ENCODE data around the gene STAP2. TPM values are rescaled to one million over a fixed set of nuclear protein-coding genes. Genes with fewer than 3 reads are reported as not detected.

Gene STAP2
- total and polyA plus RNA-seq, 10 of the 15 experiments (the other 5 are each of a cell fraction or from before 2014, with no cell fraction given) = 0.84 to 22.4 (median 15.2) TPM

DNA sequence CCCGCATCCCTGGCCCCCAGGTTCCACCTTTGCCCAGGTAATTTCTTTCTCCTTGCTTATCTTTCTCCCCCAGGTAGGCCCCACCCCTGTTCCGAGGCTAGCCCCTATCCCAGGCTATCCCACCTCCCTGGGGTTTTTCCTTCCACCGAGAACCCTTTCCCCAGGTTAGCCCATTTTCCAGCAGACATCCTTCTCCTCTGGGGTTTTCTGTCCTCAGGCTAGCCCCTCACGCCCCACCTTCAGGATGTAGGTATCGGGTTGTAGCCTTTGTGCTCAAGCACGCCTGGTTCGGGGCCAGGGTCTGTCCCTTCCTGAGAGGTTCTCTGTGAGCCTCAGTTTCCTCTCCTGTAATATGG, 33.4 kb downstream of the STAP2 start:
- no peak overlapping the region for H3K4me3 ChIP-seq
- TF ChIP-seq, protein P1, sequence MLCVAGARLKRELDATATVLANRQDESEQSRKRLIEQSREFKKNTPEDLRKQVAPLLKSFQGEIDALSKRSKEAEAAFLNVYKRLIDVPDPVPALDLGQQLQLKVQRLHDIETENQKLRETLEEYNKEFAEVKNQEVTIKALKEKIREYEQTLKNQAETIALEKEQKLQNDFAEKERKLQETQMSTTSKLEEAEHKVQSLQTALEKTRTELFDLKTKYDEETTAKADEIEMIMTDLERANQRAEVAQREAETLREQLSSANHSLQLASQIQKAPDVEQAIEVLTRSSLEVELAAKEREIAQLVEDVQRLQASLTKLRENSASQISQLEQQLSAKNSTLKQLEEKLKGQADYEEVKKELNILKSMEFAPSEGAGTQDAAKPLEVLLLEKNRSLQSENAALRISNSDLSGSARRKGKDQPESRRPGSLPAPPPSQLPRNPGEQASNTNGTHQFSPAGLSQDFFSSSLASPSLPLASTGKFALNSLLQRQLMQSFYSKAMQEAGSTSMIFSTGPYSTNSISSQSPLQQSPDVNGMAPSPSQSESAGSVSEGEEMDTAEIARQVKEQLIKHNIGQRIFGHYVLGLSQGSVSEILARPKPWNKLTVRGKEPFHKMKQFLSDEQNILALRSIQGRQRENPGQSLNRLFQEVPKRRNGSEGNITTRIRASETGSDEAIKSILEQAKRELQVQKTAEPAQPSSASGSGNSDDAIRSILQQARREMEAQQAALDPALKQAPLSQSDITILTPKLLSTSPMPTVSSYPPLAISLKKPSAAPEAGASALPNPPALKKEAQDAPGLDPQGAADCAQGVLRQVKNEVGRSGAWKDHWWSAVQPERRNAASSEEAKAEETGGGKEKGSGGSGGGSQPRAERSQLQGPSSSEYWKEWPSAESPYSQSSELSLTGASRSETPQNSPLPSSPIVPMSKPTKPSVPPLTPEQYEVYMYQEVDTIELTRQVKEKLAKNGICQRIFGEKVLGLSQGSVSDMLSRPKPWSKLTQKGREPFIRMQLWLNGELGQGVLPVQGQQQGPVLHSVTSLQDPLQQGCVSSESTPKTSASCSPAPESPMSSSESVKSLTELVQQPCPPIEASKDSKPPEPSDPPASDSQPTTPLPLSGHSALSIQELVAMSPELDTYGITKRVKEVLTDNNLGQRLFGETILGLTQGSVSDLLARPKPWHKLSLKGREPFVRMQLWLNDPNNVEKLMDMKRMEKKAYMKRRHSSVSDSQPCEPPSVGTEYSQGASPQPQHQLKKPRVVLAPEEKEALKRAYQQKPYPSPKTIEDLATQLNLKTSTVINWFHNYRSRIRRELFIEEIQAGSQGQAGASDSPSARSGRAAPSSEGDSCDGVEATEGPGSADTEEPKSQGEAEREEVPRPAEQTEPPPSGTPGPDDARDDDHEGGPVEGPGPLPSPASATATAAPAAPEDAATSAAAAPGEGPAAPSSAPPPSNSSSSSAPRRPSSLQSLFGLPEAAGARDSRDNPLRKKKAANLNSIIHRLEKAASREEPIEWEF (IDR thresholded peaks at IDR 0.05; ENCODE audit: insufficient replicate concordance, low read depth, low read length) = no peak
- TF ChIP-seq, protein P2, sequence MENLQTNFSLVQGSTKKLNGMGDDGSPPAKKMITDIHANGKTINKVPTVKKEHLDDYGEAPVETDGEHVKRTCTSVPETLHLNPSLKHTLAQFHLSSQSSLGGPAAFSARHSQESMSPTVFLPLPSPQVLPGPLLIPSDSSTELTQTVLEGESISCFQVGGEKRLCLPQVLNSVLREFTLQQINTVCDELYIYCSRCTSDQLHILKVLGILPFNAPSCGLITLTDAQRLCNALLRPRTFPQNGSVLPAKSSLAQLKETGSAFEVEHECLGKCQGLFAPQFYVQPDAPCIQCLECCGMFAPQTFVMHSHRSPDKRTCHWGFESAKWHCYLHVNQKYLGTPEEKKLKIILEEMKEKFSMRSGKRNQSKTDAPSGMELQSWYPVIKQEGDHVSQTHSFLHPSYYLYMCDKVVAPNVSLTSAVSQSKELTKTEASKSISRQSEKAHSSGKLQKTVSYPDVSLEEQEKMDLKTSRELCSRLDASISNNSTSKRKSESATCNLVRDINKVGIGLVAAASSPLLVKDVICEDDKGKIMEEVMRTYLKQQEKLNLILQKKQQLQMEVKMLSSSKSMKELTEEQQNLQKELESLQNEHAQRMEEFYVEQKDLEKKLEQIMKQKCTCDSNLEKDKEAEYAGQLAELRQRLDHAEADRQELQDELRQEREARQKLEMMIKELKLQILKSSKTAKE (IDR thresholded peaks at IDR 0.05; ENCODE audit: low read depth, poor library complexity, severe bottlenecking) = no peak
- TF ChIP-seq MYB (IDR thresholded peaks at IDR 0.05; ENCODE audit: borderline replicate concordance, low read depth, low read length) = no peak
- no peak for TF ChIP-seq BACH1 (IDR thresholded peaks at IDR 0.05; ENCODE audit: borderline replicate concordance)
- TF ChIP-seq ZBED1 (IDR thresholded peaks at IDR 0.05; ENCODE audit: borderline replicate concordance) = no peak
- no peak for TF ChIP-seq MTA3 (IDR thresholded peaks at IDR 0.05; ENCODE audit: borderline replicate concordance, low read length)
- TF ChIP-seq FOS (IDR thresholded peaks at IDR 0.05; ENCODE audit: borderline replicate concordance, extremely low read depth, insufficient read length) = no peak
- TF ChIP-seq HCFC1 (IDR thresholded peaks at IDR 0.05; ENCODE audit: low read length) = no peak
- no peak for TF ChIP-seq NFYB (IDR thresholded peaks at IDR 0.05; ENCODE audit: insufficient read depth, low read depth, low read length)
- no peak for TF ChIP-seq BMI1 (IDR thresholded peaks at IDR 0.05; ENCODE audit: borderline replicate concordance)
- no peak for TF ChIP-seq RUNX3 (IDR thresholded peaks at IDR 0.05; ENCODE audit: low read length)
- TF ChIP-seq, protein P3, sequence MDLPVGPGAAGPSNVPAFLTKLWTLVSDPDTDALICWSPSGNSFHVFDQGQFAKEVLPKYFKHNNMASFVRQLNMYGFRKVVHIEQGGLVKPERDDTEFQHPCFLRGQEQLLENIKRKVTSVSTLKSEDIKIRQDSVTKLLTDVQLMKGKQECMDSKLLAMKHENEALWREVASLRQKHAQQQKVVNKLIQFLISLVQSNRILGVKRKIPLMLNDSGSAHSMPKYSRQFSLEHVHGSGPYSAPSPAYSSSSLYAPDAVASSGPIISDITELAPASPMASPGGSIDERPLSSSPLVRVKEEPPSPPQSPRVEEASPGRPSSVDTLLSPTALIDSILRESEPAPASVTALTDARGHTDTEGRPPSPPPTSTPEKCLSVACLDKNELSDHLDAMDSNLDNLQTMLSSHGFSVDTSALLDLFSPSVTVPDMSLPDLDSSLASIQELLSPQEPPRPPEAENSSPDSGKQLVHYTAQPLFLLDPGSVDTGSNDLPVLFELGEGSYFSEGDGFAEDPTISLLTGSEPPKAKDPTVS (IDR thresholded peaks at IDR 0.05; ENCODE audit: low read depth, low read length) = no peak
- TF ChIP-seq IKZF1 (conservative IDR thresholded peaks at IDR 0.05) = no peak
- no peak for TF ChIP-seq STAT3 (IDR thresholded peaks at IDR 0.05; ENCODE audit: low read depth, low read length)
- no peak for TF ChIP-seq POLR2AphosphoS2 (IDR thresholded peaks at IDR 0.05; ENCODE audit: low read depth, low read length)
- no peak overlapping the region for H2AFZ ChIP-seq (ENCODE audit: control insufficient read depth, low read depth, low read length)
- no peak overlapping the region for H3K4me2 ChIP-seq (ENCODE audit: control insufficient read depth, insufficient read depth)
- no peak for DNase-seq (ENCODE audit: low read depth, low spot score)
- H3K9me3 ChIP-seq (replicated peaks; ENCODE audit: control insufficient read depth, insufficient read depth, low read length) = no peaks in the 10 kb centered on the region
- RAD21 ChIA-PET (ENCODE audit: unreplicated experiment) = no interaction called here
- no peak overlapping the region for H3K9ac ChIP-seq (ENCODE audit: control insufficient read depth, insufficient read depth, low read length)
- no peak overlapping the region for H3K27ac ChIP-seq (ENCODE audit: control insufficient read depth, insufficient read depth)
- 86% methylated on average over 5 of the region's 7 CpGs for WGBS (ENCODE audit: insufficient coverage, insufficient replicate concordance, low lambda C conversion rate, missing lambda C conversion rate)
- intact Hi-C loops (cut with micrococcal nuclease; ENCODE audit: unreplicated experiment) = no loop called here
- in situ Hi-C loops (cut with MboI) = no loop called here
- H4K20me1 ChIP-seq (ENCODE audit: control insufficient read depth, insufficient read depth) = no peaks in the 10 kb centered on the region
- FAIRE-seq = no peak
- SMC1A ChIA-PET (ENCODE audit: uncharacterized antibody, unreplicated experiment) = no interaction called here
- no peaks in the 10 kb centered on the region for H3K36me3 ChIP-seq (ENCODE audit: control insufficient read depth in 2 of 2, insufficient read depth in 2 of 2, low read length in 1 of 2)
- ATAC-seq = no peak
- no peaks in the 10 kb centered on the region for H3K79me2 ChIP-seq (ENCODE audit: control insufficient read depth, insufficient read depth, low read length)
- no TSS peak for BruUV-seq (replicated peaks)
- POLR2A ChIA-PET = no interaction called here
- no peaks in the 10 kb centered on the region for H3K4me1 ChIP-seq (ENCODE audit: control insufficient read depth, insufficient read depth, low read length)
- CTCF ChIA-PET = no interaction called here
- no peaks in the 10 kb centered on the region for H3K27me3 ChIP-seq (replicated peaks in 1 of 2; ENCODE audit: control insufficient read depth in 2 of 2, insufficient read depth in 2 of 2, low read length in 1 of 2)

All from GM12878 (cell line).